MM.1S (cell line): ENCODE data around the gene MAT2A.
"Not testable (repeated sequence)": the region's sequence is repeated elsewhere in the genome, so short reads cannot be mapped to it uniquely, and the experiment has no call there.

Experiments
- CTCF ChIP-seq: fragments of 300-600 bp; sonication (generic); IDR thresholded peaks from 2 replicates; pipeline ENCODE4 v1.5.1; 2016; ENCODE audit warnings: antibody characterized with exemption, low read length, mixed read lengths
- EZH2phosphoT487 ChIP-seq: fragments of 300-600 bp; sonication (generic); IDR thresholded peaks from 2 replicates; pipeline ENCODE4 v1.6.1; 2018; ENCODE audit warnings: antibody characterized with exemption, low read length

GRCh38 chr2:85560403-85560726 is 21.4 kb downstream of the MAT2A start:
- TF ChIP-seq CTCF, EZH2phosphoT487: not testable (repeated sequence)
